Measurements from ENCODE around the gene DNAH9.
A peak's percentile ranks its signal among the peaks of the same experiment; 100 is the strongest.

The DNAH9 gene, protein sequence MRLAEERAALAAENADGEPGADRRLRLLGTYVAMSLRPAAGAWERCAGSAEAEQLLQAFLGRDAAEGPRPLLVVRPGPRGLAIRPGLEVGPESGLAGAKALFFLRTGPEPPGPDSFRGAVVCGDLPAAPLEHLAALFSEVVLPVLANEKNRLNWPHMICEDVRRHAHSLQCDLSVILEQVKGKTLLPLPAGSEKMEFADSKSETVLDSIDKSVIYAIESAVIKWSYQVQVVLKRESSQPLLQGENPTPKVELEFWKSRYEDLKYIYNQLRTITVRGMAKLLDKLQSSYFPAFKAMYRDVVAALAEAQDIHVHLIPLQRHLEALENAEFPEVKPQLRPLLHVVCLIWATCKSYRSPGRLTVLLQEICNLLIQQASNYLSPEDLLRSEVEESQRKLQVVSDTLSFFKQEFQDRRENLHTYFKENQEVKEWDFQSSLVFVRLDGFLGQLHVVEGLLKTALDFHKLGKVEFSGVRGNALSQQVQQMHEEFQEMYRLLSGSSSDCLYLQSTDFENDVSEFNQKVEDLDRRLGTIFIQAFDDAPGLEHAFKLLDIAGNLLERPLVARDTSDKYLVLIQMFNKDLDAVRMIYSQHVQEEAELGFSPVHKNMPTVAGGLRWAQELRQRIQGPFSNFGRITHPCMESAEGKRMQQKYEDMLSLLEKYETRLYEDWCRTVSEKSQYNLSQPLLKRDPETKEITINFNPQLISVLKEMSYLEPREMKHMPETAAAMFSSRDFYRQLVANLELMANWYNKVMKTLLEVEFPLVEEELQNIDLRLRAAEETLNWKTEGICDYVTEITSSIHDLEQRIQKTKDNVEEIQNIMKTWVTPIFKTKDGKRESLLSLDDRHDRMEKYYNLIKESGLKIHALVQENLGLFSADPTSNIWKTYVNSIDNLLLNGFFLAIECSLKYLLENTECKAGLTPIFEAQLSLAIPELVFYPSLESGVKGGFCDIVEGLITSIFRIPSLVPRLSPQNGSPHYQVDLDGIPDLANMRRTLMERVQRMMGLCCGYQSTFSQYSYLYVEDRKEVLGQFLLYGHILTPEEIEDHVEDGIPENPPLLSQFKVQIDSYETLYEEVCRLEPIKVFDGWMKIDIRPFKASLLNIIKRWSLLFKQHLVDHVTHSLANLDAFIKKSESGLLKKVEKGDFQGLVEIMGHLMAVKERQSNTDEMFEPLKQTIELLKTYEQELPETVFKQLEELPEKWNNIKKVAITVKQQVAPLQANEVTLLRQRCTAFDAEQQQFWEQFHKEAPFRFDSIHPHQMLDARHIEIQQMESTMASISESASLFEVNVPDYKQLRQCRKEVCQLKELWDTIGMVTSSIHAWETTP (N-terminal part only)

DNA sequence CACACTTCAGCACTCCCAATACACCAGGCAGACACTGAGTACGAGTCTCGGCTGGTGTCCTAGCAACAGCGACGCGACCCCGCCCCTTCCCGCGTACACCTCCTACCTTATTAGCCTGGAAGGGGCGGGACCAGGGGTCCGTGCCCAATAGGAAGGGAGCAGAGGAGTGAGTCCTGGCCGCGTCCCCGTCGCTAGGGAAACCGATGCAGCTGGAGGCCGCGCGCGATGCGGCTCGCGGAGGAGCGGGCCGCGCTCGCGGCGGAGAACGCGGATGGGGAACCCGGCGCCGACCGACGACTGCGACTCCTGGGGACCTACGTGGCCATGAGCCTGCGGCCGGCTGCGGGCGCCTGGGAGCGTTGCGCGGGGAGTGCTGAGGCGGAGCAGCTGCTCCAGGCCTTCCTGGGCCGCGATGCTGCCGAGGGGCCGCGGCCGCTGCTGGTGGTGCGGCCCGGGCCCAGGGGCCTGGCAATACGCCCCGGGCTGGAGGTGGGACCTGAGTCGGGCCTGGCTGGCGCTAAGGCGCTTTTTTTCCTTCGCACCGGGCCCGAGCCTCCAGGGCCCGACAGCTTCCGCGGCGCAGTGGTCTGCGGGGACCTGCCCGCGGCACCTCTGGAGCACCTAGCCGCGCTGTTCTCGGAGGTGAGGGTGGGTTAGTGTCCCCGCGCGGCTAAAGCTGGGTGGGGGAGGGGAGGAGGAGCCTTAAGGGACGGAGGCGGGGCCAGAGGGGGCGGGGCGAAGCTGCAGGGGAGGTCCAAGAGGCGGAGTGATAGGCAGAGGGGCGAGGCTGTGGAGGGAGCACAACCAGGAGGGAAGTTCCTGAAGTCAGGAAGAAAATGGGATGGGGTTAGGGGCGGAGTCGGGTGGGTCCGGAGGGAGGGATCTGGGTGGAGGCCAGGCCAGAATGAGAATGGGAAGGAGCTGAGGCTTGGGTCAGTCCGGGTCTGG lies at the start of gene DNAH9:
Gene DNAH9, plus strand, starts transcription at position 197 of the 948 bp plus-strand sequence. Its CDS starts 29 bp downstream, at position 226.
- peak within 1 kb of the TSS; percentile 66 for H3K4me3 ChIP-seq (ENCODE audit: low read length)
- H3K4me1 ChIP-seq (ENCODE audit: control insufficient read depth, low read depth, low read length) = no peaks in the 10 kb centered on the region
- no peaks in the 10 kb centered on the region for H3K36me3 ChIP-seq (ENCODE audit: control insufficient read depth, low read depth, low read length)
- H3K9me3 ChIP-seq (ENCODE audit: control insufficient read depth, low read depth, low read length) = no peaks in the 10 kb centered on the region
- no peaks in the 10 kb centered on the region for H3K27me3 ChIP-seq (ENCODE audit: control insufficient read depth, insufficient read depth, low read length)
- peak within 1 kb of the TSS; percentile 20 for H3K9ac ChIP-seq (ENCODE audit: low read length)
- H3K27ac ChIP-seq (ENCODE audit: low read length) = no peak within 1 kb of the TSS

DNA sequence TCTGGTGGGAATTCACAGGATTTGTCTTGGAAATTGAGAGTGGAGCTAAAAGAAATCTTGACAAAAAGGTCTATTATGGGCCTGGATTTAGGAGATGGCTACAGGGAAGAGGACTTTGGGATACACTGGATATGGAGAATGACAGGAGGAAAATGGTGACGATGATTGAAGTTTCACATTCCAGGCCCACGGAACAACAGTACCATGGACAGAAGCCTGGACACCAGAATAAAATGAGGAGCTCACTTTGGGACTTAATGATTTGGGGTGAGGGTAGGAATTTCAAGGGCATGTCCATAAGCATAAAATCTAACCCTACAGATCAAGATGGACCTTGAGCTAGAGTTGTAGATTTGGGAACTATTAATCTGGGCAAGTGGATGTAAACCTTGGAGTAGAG lies 47.8 kb upstream of the DNAH9 start:
- H3K9me3 ChIP-seq (ENCODE audit: control insufficient read depth, low read depth, low read length) = no peaks in the 10 kb centered on the region
- H3K4me1 ChIP-seq (ENCODE audit: control insufficient read depth, low read depth, low read length) = no peaks in the 10 kb centered on the region

DNA sequence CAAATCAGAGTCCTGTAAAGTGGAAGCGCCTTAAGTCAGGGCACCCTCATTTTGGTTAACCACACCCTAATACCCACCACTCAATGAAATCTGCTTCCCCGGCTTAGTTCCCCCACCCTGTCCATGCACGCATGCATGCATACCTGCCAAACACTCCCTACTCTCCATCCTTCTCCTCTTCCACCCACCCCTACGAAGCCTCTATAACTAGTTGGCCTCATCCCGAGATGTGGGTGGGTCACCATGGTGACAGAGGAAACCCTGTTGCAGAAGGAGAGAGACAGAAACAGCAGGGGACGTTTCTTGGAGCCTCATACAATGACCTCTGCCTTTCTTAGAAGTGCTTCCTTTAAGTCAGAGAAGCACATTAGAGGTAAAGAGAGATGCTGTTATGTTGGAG lies 46.8 kb upstream of the DNAH9 start:
- no peaks in the 10 kb centered on the region for H3K4me1 ChIP-seq (ENCODE audit: control insufficient read depth, low read depth, low read length)
- H3K27me3 ChIP-seq (ENCODE audit: control insufficient read depth, insufficient read depth, low read length) = no peaks in the 10 kb centered on the region
- H3K9me3 ChIP-seq (ENCODE audit: control insufficient read depth, low read depth, low read length) = no peaks in the 10 kb centered on the region
- no peak overlapping the region for H3K9ac ChIP-seq (ENCODE audit: low read length)
- H3K36me3 ChIP-seq (ENCODE audit: control insufficient read depth, low read depth, low read length) = no peaks in the 10 kb centered on the region
- no peak overlapping the region for H3K27ac ChIP-seq (ENCODE audit: low read length)
- H3K4me3 ChIP-seq (ENCODE audit: low read length) = no peak overlapping the region

More for the DNA sequence above, 47.8 kb upstream of the DNAH9 start:
- H3K36me3 ChIP-seq (ENCODE audit: control insufficient read depth, low read depth, low read length) = no peaks in the 10 kb centered on the region
- H3K27me3 ChIP-seq (ENCODE audit: control insufficient read depth, insufficient read depth, low read length) = no peaks in the 10 kb centered on the region
- H3K27ac ChIP-seq (ENCODE audit: low read length) = no peak overlapping the region
- H3K9ac ChIP-seq (ENCODE audit: low read length) = no peak overlapping the region
- H3K4me3 ChIP-seq (ENCODE audit: low read length) = no peak overlapping the region

DNA sequence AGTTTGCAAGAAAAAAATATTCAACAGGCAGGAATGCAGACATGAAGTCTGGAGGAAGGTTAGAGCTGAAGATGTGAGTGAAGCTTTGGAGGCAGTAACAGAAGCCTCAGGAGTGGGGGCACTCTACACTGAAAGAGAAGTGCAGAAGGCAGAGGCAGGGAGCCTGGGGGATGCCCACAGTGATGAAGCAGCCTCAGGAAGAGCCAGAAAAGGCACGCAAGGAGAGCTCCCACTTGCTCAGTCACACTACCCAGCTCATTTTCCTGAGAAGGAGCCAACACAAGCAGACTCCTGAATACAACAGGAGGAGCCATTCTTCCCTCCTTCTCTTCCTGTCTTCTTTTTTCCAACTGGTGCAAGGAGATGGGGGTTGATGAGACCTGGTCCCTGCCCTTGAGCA lies 45.1 kb upstream of the DNAH9 start:
- Histone ChIP-seq H3K36me3 (ENCODE audit: control insufficient read depth, low read depth, low read length) (no peaks in the 10 kb centered on the region), H3K27me3 (ENCODE audit: control insufficient read depth, insufficient read depth, low read length) (no peaks in the 10 kb centered on the region), H3K9ac (ENCODE audit: low read length) (no peak overlapping the region), H3K9me3 (ENCODE audit: control insufficient read depth, low read depth, low read length) (no peaks in the 10 kb centered on the region), H3K4me3 (ENCODE audit: low read length) (no peak overlapping the region), H3K4me1 (ENCODE audit: control insufficient read depth, low read depth, low read length) (no peaks in the 10 kb centered on the region), H3K27ac (ENCODE audit: low read length) (no peak overlapping the region)

DNA sequence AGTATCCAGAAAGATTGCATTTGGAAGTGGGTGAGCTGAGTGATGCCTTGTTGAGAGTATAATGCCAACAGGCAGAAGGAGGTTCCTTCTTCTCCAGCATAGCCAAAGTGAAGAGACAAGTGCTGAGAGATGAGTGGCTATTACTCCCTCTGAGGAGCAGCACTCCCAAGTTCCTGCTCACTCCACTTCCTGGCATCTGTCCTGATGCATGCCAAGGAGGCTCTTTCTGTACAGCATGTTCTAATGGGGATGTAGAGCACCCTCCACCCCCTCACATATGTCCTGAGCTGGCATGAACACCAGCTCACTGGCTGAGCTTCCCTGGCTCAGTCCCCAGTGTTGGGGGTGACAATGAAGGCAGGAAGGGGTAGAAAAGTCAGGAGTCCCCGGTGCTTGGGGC lies 44.2 kb upstream of the DNAH9 start:
- Histone ChIP-seq H3K27me3 (ENCODE audit: control insufficient read depth, insufficient read depth, low read length) (no peaks in the 10 kb centered on the region), H3K4me3 (ENCODE audit: low read length) (no peak overlapping the region), H3K36me3 (ENCODE audit: control insufficient read depth, low read depth, low read length) (no peaks in the 10 kb centered on the region), H3K9me3 (ENCODE audit: control insufficient read depth, low read depth, low read length) (no peaks in the 10 kb centered on the region), H3K9ac (ENCODE audit: low read length) (no peak overlapping the region), H3K4me1 (ENCODE audit: control insufficient read depth, low read depth, low read length) (no peaks in the 10 kb centered on the region), H3K27ac (ENCODE audit: low read length) (no peak overlapping the region)

DNA sequence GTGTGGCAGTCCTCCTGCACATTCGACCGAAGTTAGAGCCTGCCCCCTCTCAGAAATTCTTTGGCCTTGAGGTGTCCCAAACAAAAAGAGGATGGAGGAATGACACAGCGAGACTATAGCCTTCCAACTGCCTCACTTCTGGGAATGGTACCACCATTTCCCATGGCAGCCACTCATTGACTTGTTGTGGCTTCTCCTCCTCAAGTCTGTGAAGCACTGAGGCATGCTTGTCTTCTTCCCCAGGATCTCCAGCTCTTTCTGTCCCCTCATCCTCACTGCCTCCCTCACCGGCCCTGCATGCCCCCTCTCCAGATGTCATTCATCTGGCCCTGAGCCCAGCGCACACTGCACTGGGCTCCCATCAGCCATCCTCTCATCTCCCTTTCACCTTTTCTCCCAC lies 43.7 kb upstream of the DNAH9 start:
- no peaks in the 10 kb centered on the region for H3K27me3 ChIP-seq (ENCODE audit: control insufficient read depth, insufficient read depth, low read length)

DNA sequence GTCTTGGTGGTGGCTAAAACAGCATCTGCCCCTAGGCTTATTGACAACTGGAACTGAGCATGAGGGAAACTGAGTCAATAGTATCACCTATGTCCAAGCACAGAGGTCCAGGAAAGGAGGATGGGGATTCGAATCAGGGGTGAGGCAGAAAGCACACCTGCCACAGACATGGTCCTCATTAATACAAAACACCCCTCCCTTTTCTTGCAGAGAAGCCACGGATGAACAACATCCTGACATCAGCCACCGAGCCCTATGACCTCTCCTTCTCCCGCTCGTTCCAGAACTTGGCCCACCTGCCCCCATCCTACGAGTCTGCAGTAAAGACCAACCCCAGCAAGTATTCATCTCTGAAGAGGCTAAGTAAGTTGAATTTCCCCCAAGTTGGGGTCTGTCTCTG lies 42.7 kb upstream of the DNAH9 start:
- Histone ChIP-seq H3K4me1 (ENCODE audit: control insufficient read depth, low read depth, low read length) (peaks cover 4% of the 10 kb centered on the region), H3K27ac (ENCODE audit: low read length) (no peak overlapping the region), H3K9ac (ENCODE audit: low read length) (no peak overlapping the region), H3K36me3 (ENCODE audit: control insufficient read depth, low read depth, low read length) (no peaks in the 10 kb centered on the region), H3K27me3 (ENCODE audit: control insufficient read depth, insufficient read depth, low read length) (no peaks in the 10 kb centered on the region), H3K9me3 (ENCODE audit: control insufficient read depth, low read depth, low read length) (no peaks in the 10 kb centered on the region), H3K4me3 (ENCODE audit: low read length) (no peak overlapping the region)

More for the DNA sequence above, 43.7 kb upstream of the DNAH9 start:
- Histone ChIP-seq H3K4me3 (ENCODE audit: low read length) (no peak overlapping the region), H3K27ac (ENCODE audit: low read length) (no peak overlapping the region), H3K9me3 (ENCODE audit: control insufficient read depth, low read depth, low read length) (no peaks in the 10 kb centered on the region), H3K9ac (ENCODE audit: low read length) (no peak overlapping the region), H3K4me1 (ENCODE audit: control insufficient read depth, low read depth, low read length) (peaks cover under 1% of the 10 kb centered on the region), H3K36me3 (ENCODE audit: control insufficient read depth, low read depth, low read length) (no peaks in the 10 kb centered on the region)

DNA sequence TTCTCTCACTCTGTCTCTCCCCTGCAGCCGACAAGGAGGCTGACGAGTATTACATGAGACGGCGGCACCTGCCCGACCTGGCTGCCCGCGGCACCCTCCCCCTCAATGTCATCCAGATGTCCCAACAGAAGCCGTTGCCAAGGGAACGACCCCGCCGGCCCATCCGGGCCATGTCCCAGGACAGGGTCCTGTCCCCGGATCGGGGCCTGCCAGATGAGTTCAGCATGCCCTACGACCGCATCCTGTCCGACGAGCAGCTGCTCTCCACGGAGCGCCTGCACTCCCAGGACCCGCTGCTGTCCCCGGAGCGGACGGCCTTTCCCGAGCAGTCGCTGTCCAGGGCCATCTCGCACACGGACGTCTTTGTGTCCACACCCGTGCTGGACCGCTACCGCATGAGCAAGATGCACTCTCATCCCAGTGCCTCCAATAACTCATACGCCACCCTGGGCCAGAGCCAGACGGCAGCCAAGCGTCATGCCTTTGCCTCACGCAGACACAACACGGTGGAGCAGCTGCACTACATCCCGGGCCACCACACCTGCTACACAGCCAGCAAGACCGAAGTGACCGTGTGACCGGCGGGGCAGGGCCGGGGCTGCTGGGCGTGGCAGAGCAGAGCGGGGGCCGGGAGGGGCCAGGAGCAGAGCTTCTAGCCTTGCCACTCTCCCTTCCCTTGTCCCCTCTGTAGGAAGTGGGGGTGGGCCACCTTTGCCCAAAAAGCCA lies 40.4 kb upstream of the DNAH9 start:
- no peaks in the 10 kb centered on the region for H3K9me3 ChIP-seq (ENCODE audit: control insufficient read depth, low read depth, low read length)
- no peak overlapping the region for H3K27ac ChIP-seq (ENCODE audit: low read length)
- peaks cover 4% of the 10 kb centered on the region for H3K4me1 ChIP-seq (ENCODE audit: control insufficient read depth, low read depth, low read length)
- H3K4me3 ChIP-seq (ENCODE audit: low read length) = no peak overlapping the region
- no peak overlapping the region for H3K9ac ChIP-seq (ENCODE audit: low read length)
- H3K27me3 ChIP-seq (ENCODE audit: control insufficient read depth, insufficient read depth, low read length) = no peaks in the 10 kb centered on the region
- no peaks in the 10 kb centered on the region for H3K36me3 ChIP-seq (ENCODE audit: control insufficient read depth, low read depth, low read length)

DNA sequence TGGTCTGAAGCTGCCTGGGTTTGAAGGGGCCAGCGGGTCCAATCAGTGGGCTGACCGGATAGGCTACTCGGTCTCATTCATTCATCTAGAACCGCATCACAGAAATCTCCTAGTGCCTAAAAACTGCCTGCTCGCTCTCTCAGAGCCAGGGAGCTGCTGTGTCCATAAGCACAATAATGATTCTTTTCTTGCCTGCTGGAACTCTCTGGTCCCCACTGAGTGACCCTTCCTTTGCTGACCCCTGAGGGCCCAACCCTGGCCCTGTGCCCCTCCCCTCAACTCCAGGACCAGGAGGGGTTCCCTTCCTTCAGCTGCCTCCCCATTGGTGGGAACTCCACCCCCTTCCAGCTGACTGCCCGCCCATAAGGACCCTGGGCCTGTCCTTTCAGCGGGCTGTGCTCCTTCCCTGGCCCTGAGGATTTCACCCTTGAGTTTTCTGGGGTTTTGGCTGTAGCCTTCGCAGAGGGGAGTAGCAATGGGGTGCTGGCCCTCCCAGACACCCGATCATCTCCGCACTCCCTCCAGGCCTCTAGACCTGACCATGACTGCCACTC lies 39.5 kb upstream of the DNAH9 start:
- no peaks in the 10 kb centered on the region for H3K27me3 ChIP-seq (ENCODE audit: control insufficient read depth, insufficient read depth, low read length)
- H3K9me3 ChIP-seq (ENCODE audit: control insufficient read depth, low read depth, low read length) = no peaks in the 10 kb centered on the region
- H3K36me3 ChIP-seq (ENCODE audit: control insufficient read depth, low read depth, low read length) = no peaks in the 10 kb centered on the region
- H3K9ac ChIP-seq (ENCODE audit: low read length) = no peak overlapping the region
- no peak overlapping the region for H3K4me3 ChIP-seq (ENCODE audit: low read length)
- H3K4me1 ChIP-seq (ENCODE audit: control insufficient read depth, low read depth, low read length) = peaks cover 4% of the 10 kb centered on the region
- no peak overlapping the region for H3K27ac ChIP-seq (ENCODE audit: low read length)

DNA sequence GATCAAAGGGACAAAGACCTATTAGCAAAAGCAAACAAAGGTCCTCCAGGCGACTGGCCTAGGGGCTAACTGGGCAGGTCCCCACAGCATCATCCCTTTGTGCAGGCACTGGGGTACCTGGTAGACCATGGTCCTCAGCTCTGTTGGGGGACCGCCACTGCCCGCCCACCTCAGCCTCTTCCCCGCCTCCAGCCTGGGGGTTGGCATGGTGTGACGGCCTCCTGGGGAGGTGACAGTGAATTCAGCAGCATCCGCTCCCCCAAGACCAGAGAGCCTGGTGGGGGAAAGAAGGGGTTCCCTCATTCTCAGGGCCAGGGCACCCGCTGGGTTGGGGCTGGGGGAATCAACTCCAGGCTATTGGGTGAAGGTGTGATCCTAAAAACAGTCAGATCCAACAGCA lies 38.7 kb upstream of the DNAH9 start:
- no peak overlapping the region for H3K9ac ChIP-seq (ENCODE audit: low read length)
- no peaks in the 10 kb centered on the region for H3K9me3 ChIP-seq (ENCODE audit: control insufficient read depth, low read depth, low read length)
- H3K4me1 ChIP-seq (ENCODE audit: control insufficient read depth, low read depth, low read length) = peaks cover 4% of the 10 kb centered on the region
- no peaks in the 10 kb centered on the region for H3K27me3 ChIP-seq (ENCODE audit: control insufficient read depth, insufficient read depth, low read length)
- no peaks in the 10 kb centered on the region for H3K36me3 ChIP-seq (ENCODE audit: control insufficient read depth, low read depth, low read length)
- no peak overlapping the region for H3K4me3 ChIP-seq (ENCODE audit: low read length)
- H3K27ac ChIP-seq (ENCODE audit: low read length) = no peak overlapping the region
